Fibroblast of the aortic adventitia (primary cell): Measurements from ENCODE around the gene CCNDBP1. TPM values are rescaled to one million over a fixed set of nuclear protein-coding genes. Genes with fewer than 3 reads are reported as not detected.
"Not testable (repeated sequence)": the region's sequence is repeated elsewhere in the genome, so short reads cannot be mapped to it uniquely, and the experiment has no call there.

Source experiments
- DNase-seq: peaks from one replicate; pipeline ENCODE4 v3.0.0-alpha.2; 2010; ENCODE audit warnings: low read depth
- H3K4me3 ChIP-seq: 2 replicates; pipeline ENCODE4 v1.5.1; 2011; ENCODE audit warnings: low read depth, mild to moderate bottlenecking, control low read depth, low read length, moderate library complexity
- total RNA-seq: library from RNA; depleted of rRNA; stranded (reverse); fragments of >200 nt; gene quantifications from 2 replicates; pipeline ENCODE4 v1.2.3, GENCODE V29; 2012; ENCODE audit warnings: low replicate concordance
- TF ChIP-seq, protein P1 (sequence below): IDR thresholded peaks from 2 replicates; pipeline ENCODE4 v1.5.1; 2011; ENCODE audit warnings: mild to moderate bottlenecking, low read length, control low read depth, inconsistent platforms; ENCODE audit not compliant: insufficient read depth

The CCNDBP1 gene
- total RNA-seq, 1 donor, result 61.2 TPM

GRCh38 chr15:43153269-43153668, 31.9 kb upstream of the CCNDBP1 start:
- no peak overlapping the region for H3K4me3 ChIP-seq
- DNase-seq, result no peak
- TF ChIP-seq, protein P1, sequence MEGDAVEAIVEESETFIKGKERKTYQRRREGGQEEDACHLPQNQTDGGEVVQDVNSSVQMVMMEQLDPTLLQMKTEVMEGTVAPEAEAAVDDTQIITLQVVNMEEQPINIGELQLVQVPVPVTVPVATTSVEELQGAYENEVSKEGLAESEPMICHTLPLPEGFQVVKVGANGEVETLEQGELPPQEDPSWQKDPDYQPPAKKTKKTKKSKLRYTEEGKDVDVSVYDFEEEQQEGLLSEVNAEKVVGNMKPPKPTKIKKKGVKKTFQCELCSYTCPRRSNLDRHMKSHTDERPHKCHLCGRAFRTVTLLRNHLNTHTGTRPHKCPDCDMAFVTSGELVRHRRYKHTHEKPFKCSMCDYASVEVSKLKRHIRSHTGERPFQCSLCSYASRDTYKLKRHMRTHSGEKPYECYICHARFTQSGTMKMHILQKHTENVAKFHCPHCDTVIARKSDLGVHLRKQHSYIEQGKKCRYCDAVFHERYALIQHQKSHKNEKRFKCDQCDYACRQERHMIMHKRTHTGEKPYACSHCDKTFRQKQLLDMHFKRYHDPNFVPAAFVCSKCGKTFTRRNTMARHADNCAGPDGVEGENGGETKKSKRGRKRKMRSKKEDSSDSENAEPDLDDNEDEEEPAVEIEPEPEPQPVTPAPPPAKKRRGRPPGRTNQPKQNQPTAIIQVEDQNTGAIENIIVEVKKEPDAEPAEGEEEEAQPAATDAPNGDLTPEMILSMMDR, result no peak

DNA sequence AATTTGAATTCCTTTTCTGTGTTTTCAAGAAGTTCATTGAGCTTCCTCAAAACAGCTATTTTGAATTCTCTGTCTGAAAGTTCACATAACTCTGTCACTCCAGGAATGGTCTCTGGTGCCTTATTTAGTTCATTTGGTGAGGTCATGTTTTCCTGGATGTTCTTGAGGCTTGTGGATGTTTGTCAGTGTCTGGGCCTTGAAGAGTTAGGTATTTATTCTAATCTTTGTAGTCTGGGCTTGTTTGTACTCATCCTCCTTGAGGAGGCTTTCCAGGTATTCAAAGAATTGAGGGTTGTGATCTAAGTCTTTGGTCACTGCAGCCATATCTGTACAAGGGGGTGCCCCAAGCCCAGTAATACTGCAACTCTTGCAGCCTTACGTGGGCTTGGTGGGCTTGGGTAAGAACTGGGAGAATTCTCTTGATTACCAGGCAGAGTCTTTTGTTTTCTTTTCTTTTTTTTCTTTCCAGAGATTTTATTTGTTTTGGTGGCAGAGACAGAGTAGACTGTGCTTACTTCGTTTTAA, 19.3 kb upstream of the CCNDBP1 start:
- DNase-seq, result no peak
- H3K4me3 ChIP-seq, result no peak overlapping the region
- TF ChIP-seq, protein P1, result no peak

DNA sequence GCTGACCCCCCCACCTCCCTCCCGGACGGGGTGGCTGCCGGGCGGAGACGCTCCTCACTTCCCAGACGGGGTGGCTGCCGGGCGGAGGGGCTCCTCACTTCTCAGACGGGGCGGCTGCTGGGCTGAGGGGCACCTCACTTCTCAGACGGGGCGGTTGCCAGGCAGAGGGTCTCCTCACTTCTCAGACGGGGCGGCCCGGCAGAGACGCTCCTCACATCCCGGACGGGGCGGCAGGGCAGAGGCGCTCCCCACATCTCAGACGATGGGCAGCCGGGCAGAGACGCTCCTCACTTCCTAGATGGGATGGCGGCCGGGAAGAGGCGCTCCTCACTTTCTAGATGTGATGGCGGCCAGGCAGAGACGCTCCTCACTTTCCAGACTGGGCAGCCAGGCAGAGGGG, 17.9 kb upstream of the CCNDBP1 start:
- not testable (repeated sequence) for DNase-seq, H3K4me3 ChIP-seq

DNA sequence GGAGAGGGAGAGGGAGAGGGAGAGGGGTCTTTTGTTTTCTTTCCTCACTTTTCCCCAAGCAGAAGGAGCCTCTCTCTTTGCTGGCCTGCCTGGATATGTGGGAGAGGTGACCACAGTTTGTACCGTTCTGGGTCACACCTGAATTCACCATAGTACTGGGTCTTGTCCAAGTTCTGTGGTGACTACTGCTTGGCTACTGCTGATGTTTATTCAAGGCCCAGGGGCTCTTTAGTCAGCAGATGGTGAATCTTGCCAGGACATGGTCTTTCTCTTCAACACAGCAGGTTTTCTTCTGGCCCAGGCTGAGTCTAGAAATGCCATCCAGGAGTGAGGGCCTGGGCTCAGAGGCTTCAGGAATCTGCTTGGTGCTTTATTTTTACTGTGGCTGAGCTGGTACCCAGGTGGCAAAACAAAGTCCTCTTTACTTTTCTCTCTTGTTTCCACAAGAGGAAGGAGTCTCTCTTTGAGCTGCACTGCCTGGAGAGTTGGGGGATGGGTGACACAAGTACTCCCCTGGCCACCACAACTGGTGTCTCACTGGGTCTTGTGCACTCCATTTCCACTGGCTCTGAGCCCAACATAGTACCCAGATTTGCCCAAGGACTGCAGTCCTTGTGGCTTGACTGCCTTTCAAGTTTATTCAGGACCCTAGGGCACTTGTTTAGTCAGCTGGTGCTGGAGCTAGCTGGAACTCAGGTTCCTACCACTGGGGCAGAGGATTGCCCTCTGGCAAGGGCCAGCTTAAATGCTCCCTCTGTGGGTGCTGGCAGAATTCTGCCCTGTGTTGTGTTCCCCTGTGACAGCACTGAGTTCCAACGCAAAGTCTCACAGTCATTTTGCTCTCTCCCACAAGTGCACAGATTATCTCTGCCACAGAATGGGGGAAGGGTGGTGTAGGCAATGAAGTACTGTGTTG, 16.8 kb upstream of the CCNDBP1 start:
- no peak overlapping the region for H3K4me3 ChIP-seq
- TF ChIP-seq, protein P1, result no peak
- DNase-seq, result peak; percentile 38

- TF ChIP-seq, protein P1, result no peak
- H3K4me3 ChIP-seq, result no peak overlapping the region
- DNase-seq, result no peak
Observed at GRCh38 chr15:43169888-43170287, 15.3 kb upstream of the CCNDBP1 start.

GRCh38 chr15:43175656-43176309, 9.4 kb upstream of the CCNDBP1 start:
- not testable (repeated sequence) for DNase-seq, H3K4me3 ChIP-seq

DNA sequence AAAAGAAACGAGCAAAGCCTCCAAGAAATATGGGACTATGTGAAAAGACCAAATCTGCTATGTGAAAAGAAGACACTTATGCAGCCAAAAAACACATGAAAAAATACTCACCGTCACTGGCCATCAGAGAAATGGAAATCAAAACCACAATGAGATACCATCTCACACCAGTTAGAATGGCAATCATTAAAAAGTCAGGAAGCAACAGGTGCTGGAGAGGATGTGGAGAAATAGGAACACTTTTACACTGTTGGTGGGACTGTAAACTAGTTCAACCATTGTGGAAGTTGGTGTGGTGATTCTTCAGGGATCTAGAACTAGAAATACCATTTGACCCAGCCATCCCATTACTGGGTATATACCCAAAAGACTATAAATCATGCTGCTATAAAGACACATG, 8.1 kb upstream of the CCNDBP1 start:
- DNase-seq, H3K4me3 ChIP-seq: not testable (repeated sequence)

DNA sequence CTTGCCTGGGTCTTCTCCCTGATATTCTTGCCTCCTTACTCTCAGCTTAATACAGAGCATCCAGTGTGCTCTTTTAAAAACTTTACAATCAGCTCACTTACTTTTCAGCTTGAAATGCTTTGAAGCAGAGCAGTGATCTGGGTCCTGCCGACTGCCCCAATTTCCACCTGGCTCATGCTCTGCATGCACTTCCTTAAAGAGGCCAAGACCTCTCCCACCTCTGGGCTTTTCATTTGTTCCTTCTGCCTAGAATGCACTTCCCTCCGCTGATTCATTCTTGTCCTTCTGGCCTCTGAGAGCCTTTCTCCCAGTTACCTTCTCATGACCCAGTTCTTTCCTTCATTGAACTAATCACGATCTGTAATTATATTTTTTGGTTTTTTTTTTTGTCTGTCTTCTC, 1.9 kb upstream of the CCNDBP1 start:
- H3K4me3 ChIP-seq, result no peak overlapping the region
- TF ChIP-seq, protein P1, result no peak

More for the DNA sequence above, 1.9 kb upstream of the CCNDBP1 start:
- no peak for DNase-seq
